GM20431 (cell line): ENCODE data around the gene SH3PXD2B.

Experiments used
- in situ Hi-C: fragments of 300-500 bp; cut with MseI, MboI; formaldehyde crosslinking; loops from one replicate; pipeline ENCODE4 v1.15.0; 2020; ENCODE audit warnings: low sequenced_read_pairs; ENCODE audit not compliant: unreplicated experiment

SH3PXD2B gene

GRCh38 chr5:172487671-172488070 is 33.3 kb upstream of the SH3PXD2B start:
- in situ Hi-C loops, result loop anchor here (25.0 kb wide), 1 partner anchor 450 kb away; no protein-coding TSS in a partner anchor

DNA sequence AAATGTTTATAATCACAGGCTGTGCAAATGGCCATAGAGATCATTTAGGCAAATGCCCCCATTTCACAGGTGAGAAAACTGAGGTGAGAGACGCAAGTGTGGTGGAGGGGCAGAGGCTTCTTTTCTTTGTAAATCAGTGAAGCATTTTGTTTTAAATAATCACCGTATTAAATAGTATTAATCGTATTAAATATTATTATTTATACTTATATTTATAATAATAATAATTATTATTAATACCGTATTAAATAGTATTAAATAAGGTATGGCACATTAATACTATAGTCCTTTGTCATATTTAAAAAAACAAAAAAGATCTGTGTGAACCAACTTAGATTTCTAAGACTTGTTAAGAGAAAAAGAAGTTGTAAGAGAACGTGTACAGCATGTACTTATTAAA is 32.6 kb upstream of the SH3PXD2B start:
- in situ Hi-C loops, result loop anchor here (25.0 kb wide), 1 partner anchor 450 kb away; no protein-coding TSS in a partner anchor

GRCh38 chr5:172486451-172486850 is 32.1 kb upstream of the SH3PXD2B start:
- in situ Hi-C loops, result loop anchor here (25.0 kb wide), 1 partner anchor 451 kb away; no protein-coding TSS in a partner anchor

DNA sequence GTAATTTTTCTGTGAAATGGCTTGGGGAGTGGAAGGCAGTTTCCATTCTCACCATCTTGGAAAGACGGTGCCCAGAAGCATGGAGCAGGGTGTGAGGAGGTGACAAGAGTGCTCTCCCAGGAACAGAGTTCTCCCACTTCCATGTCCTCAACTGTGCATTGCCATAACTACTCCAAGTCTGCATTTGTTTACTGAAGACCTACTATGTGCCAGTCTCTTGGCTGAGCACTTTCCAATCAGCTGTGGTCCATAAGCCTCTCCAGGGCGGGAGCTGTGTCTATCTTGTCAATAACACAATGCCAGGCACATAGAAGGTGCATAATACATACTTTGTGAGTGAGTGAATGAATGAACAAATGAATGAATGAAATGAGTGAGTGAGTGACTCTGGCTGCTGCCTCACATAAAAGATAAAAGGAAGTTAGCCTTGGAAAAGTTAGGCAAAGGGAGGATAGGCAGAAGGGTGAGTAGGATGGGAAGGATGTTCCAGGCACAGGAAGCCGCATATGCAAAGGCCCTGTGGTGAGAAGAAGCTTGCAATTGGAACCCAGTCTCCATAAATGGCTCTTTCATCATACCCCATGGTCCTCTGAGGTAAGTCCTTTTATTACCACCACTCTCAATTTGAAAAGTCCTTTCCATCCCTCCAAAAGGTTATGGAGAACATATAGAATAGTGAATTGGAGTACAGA is 31.3 kb upstream of the SH3PXD2B start:
- in situ Hi-C loops, result loop anchor here (25.0 kb wide), 1 partner anchor 452 kb away; no protein-coding TSS in a partner anchor

DNA sequence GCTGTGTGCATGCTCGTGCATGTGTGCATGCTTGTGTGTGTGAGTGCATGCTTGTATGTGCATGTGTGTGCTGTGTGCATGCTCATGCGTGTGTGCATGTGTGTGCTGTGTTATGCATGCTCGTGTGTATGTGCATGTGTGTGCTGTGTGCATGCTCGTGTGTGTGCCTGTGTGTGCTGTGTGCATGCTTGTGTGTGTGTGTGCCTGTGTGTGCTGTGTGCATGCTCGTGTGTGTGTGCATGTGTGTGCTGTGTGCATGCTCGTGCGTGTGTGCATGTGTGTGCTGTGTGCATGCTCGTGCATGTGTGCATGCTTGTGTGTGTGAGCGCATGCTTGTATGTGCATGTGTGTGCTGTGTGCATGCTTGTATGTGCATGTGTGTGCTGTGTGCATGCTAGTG is 30.3 kb upstream of the SH3PXD2B start:
- in situ Hi-C loops, result loop anchor here (25.0 kb wide), 1 partner anchor 453 kb away; no protein-coding TSS in a partner anchor

GRCh38 chr5:172482156-172483020 is 28.1 kb upstream of the SH3PXD2B start:
- in situ Hi-C loops, result loop anchor here (25.0 kb wide), 1 partner anchor 455 kb away; no protein-coding TSS in a partner anchor

GRCh38 chr5:172481011-172481800 is 26.9 kb upstream of the SH3PXD2B start:
- in situ Hi-C loops, result loop anchor here (25.0 kb wide), 1 partner anchor 456 kb away; no protein-coding TSS in a partner anchor

DNA sequence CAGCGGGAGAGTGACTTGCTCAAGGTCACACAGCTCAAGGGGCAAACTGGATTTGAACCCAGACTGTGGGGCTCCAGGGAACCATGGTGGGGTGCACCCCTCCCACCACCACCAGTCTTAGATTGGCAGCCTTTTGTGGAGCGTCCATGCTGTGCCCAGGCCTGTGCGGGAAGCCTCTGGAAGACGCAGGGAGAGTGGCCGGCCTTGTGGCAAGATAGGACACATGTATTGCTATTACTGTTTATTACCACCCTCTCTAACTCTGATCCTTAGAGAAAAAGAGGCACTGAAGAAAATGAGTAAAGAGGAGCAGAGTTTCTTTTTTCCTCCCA is 25.4 kb upstream of the SH3PXD2B start:
- in situ Hi-C loops, result loop anchor here (5.0 to 25.0 kb wide), 2 partner anchors 223 to 458 kb away; no protein-coding TSS in a partner anchor

DNA sequence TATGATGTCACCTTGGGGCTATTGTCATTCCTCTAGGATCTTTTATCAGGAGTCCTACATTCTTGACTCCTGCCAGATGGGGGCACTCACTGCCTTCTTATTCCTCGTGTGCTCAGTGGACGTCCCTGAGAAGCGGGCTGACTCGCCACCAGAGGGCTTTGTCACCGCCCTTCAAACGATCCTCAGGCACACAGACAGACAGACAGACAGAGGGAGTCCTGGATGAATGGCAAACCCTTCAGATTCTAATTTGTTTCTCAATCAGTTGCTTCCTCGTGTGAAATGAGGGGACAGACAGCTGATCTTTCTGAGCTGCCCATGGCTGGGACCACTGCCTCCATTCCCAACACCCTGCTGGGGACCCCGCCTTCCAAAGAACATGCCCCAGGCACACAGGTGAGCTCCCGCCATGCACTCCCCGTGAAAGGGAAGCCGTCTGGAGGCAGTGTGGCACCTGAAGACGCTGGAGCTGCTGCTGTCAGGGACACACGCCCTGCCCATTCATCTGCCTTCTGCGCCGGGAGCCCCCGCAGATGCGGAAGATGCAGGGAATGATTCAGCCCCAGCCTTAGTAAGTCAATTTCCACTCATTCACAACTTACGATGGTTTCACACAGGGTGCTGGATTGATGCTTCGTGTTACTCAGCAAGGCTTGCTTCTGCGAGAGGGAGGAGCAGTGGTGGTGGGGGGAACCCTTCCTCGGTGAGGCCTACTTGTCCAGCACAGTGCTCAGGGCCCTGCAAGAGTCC is 24.9 kb upstream of the SH3PXD2B start:
- in situ Hi-C loops, result loop anchor here (5.0 to 25.0 kb wide), 2 partner anchors 223 to 458 kb away; no protein-coding TSS in a partner anchor

DNA sequence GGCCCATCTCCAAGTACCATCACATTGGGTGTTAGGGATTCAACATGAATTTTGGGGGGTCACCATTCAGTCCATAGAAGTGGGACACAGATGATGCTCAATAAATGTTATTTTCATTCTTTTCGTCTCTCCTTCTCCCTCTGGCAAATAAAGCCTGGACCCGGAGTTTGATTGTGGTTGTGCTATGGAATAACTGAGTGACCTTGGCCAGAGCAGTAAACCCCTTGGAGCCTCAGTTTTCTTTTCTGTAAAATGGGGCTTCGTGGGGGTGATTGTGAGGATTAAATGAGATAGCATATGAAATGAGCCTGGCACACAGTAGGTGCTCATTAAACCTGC is 24.3 kb upstream of the SH3PXD2B start:
- in situ Hi-C loops, result loop anchor here (5.0 to 25.0 kb wide), 2 partner anchors 224 to 459 kb away; no protein-coding TSS in a partner anchor

GRCh38 chr5:172478256-172478655 is 23.9 kb upstream of the SH3PXD2B start:
- in situ Hi-C loops, result loop anchor here (5.0 to 25.0 kb wide), 2 partner anchors 224 to 459 kb away; no protein-coding TSS in a partner anchor

- in situ Hi-C loops, result loop anchor here (5.0 to 25.0 kb wide), 2 partner anchors 225 to 460 kb away; no protein-coding TSS in a partner anchor
Observed at GRCh38 chr5:172477466-172477865, 23.1 kb upstream of the SH3PXD2B start.

DNA sequence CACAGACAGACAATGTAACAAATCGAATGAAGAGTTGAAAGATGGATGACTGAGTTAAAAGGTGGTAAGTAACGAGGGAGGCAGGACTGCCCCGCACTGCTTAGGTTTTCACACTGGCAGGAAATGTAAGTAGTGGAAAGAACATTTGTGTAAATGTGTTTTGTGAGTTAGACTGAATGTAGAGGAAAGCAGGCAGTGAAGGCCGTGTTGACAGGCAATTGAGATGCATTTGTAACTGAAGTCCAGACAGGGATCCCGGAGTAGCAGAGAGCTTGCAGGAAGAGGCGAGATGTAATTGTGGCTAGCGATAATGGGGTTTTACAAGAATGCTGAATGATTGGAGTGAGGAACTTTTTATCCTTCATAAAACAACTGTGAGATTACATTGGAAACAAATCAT is 20.0 kb upstream of the SH3PXD2B start:
- in situ Hi-C loops, result no loop called here

GRCh38 chr5:172473427-172473826 is 19.1 kb upstream of the SH3PXD2B start:
- in situ Hi-C loops, result no loop called here

- in situ Hi-C loops, result no loop called here
Observed at GRCh38 chr5:172469697-172470096, 15.4 kb upstream of the SH3PXD2B start.

- in situ Hi-C loops, result no loop called here
Observed at GRCh38 chr5:172466062-172466461, 11.7 kb upstream of the SH3PXD2B start.

DNA sequence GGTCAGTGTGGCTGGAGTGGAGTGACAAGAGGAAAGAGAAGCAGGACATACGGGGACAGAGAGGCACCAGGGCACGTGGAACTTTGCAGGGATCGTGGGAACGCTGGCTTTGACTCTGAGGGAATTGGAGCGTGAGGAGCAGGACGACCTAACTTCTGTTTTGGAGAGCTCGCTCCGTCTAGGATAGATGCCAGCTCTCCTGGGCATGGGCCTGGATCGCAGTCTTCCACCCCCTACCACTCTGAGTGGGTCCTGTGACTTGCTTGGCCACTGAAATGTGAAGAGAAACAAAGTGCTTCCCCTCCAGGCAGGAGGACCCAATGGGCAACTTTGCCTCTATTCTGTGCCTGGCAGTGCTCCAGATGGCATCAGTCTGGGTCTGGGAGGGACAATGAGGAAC is 8.7 kb upstream of the SH3PXD2B start:
- in situ Hi-C loops, result no loop called here

GRCh38 chr5:172459783-172460165 is 5.4 kb upstream of the SH3PXD2B start:
- in situ Hi-C loops, result no loop called here
